ENCODE results near the gene WNT5B. TPM values are rescaled to one million over a fixed set of nuclear protein-coding genes. Genes with fewer than 3 reads are reported as not detected.
A peak's percentile ranks its signal among the peaks of the same experiment; 100 is the strongest.

WNT5B gene
- total RNA-seq, 4 donors from 2014 or later = 5.6 to 30.9 (median 12.7) TPM

GRCh38 chr12:1650260-1650977, 21.4 kb downstream of the WNT5B start:
- peaks cover under 1 to 57% (median 6%) of the 10 kb centered on the region in 3 donors for H3K4me1 ChIP-seq
- no peaks in the 10 kb centered on the region for H3K27me3 ChIP-seq
- H3K27ac ChIP-seq = peak overlapping the region in 3 of 4 donors; percentile 6 to 58 (median 37)
- peaks cover 0 to 39% (median 0%) of the 10 kb centered on the region in 3 donors for H3K36me3 ChIP-seq
- no peaks in the 10 kb centered on the region for H3K9me3 ChIP-seq
- intact Hi-C loops (cut with DNase I) = no loop called here
- no peak for TF ChIP-seq CTCF (IDR thresholded peaks at IDR 0.05)
- TF ChIP-seq POLR2A (IDR thresholded peaks at IDR 0.05) = no peak
- WGBS, 2 donors = 18 to 32% methylated on average over 5 of the region's 5 CpGs
- DNase-seq = no peak
- no peak overlapping the region for H3K4me3 ChIP-seq

GRCh38 chr12:1650978-1651361, 21.9 kb downstream of the WNT5B start:
- TF ChIP-seq POLR2A (IDR thresholded peaks at IDR 0.05) = no peak
- no peak for TF ChIP-seq CTCF (IDR thresholded peaks at IDR 0.05)
- no peaks in the 10 kb centered on the region for H3K9me3 ChIP-seq
- H3K4me3 ChIP-seq = no peak overlapping the region
- peaks cover 0 to 33% (median 0%) of the 10 kb centered on the region in 3 donors for H3K36me3 ChIP-seq
- no peak for DNase-seq
- H3K4me1 ChIP-seq = peaks cover 4 to 57% (median 8%) of the 10 kb centered on the region in 3 donors
- intact Hi-C loops (cut with DNase I) = no loop called here
- peak overlapping the region in 3 of 4 donors; percentile 6 to 58 (median 37) for H3K27ac ChIP-seq
- H3K27me3 ChIP-seq = no peaks in the 10 kb centered on the region
- WGBS, 2 donors = 62 to 70% methylated on average over 6 of the region's 6 CpGs

GRCh38 chr12:1651946-1652345, 22.9 kb downstream of the WNT5B start:
- no peaks in the 10 kb centered on the region for H3K9me3 ChIP-seq
- no peaks in the 10 kb centered on the region for H3K27me3 ChIP-seq
- intact Hi-C loops (cut with DNase I) = loop anchor here (2.0 kb wide), 1 partner anchor 141 kb away; no protein-coding TSS in a partner anchor
- peaks cover 4 to 66% (median 8%) of the 10 kb centered on the region in 3 donors for H3K4me1 ChIP-seq
- peaks cover 0 to 24% (median 0%) of the 10 kb centered on the region in 3 donors for H3K36me3 ChIP-seq
- H3K4me3 ChIP-seq = no peak overlapping the region
- peak overlapping the region in 2 of 4 donors; percentile 37 to 58 for H3K27ac ChIP-seq
- TF ChIP-seq POLR2A (IDR thresholded peaks at IDR 0.05) = no peak
- TF ChIP-seq CTCF (IDR thresholded peaks at IDR 0.05) = no peak
- no peak for DNase-seq

GRCh38 chr12:1655225-1655788, 26.3 kb downstream of the WNT5B start:
- Histone ChIP-seq H3K9me3 (no peaks in the 10 kb centered on the region), H3K36me3 (no peaks in the 10 kb centered on the region), H3K4me1 (peaks cover 19 to 92% (median 25%) of the 10 kb centered on the region in 3 donors), H3K27me3 (no peaks in the 10 kb centered on the region), H3K27ac (peak overlapping the region; percentile 12 to 74 (median 50)), H3K4me3 (no peak overlapping the region)
- WGBS, 2 donors = 40 to 72% methylated on average over 1 to 6 of the region's 6 CpGs
- intact Hi-C loops (cut with DNase I) = no loop called here
- TF ChIP-seq CTCF (IDR thresholded peaks at IDR 0.05) (no peak), POLR2A (IDR thresholded peaks at IDR 0.05) (no peak)
- no peak for DNase-seq

GRCh38 chr12:1656902-1657301, 27.9 kb downstream of the WNT5B start:
- TF ChIP-seq CTCF (IDR thresholded peaks at IDR 0.05) (no peak), POLR2A (IDR thresholded peaks at IDR 0.05) (no peak)
- H3K27me3 ChIP-seq = no peaks in the 10 kb centered on the region
- no peak for DNase-seq
- intact Hi-C loops (cut with DNase I) = no loop called here
- peaks cover 27 to 88% (median 36%) of the 10 kb centered on the region in 3 donors for H3K4me1 ChIP-seq
- no peak overlapping the region for H3K4me3 ChIP-seq
- 74 to 85% methylated on average over 2 to 12 of the region's 12 CpGs for WGBS, 2 donors
- H3K27ac ChIP-seq = peak overlapping the region in 3 of 4 donors; percentile 44 to 98 (median 97)
- H3K9me3 ChIP-seq = no peaks in the 10 kb centered on the region
- no peaks in the 10 kb centered on the region for H3K36me3 ChIP-seq

All from esophagus squamous epithelium (tissue), 5 donors.